AG10803 (cell line): Measurements from ENCODE around the gene ZDHHC14.

Source experiments
- DNase-seq: peaks from one replicate; pipeline ENCODE4 v3.0.0; 2010; ENCODE audit warnings: low read depth
- H3K4me3 ChIP-seq: 2 replicates; pipeline ENCODE4 v1.5.1; 2011; ENCODE audit warnings: mild to moderate bottlenecking, low read length, control low read depth
- TF ChIP-seq, protein P1 (sequence below): conservative IDR thresholded peaks from 2 replicates; pipeline ENCODE4 v1.5.1; 2011; ENCODE audit warnings: mild to moderate bottlenecking, low read length, control low read depth, inconsistent platforms

ZDHHC14 gene

DNA sequence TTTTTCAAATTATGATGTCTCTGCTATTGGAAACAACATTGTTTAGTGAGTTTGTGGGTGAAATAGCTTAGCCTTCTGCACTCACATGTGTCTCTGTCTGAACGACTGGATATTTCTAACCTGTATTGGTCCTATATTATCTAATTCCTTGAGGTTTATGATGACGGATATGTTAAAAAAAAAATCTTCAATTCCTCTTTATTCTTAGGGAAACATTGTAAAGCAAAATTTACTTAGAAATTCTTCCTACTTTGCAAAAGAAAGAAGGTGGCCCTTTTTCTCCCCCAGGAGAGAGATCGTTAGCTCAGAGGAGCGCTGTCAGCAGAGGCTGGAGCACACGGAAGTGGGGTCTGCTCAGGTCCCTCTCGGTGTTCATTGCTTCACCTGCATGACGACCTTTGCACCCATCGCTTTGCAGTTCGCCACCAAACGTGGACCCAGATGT lies 149.8 kb downstream of the ZDHHC14 start:
- H3K4me3 ChIP-seq, result no peak overlapping the region
- DNase-seq, result no peak
- TF ChIP-seq, protein P1, sequence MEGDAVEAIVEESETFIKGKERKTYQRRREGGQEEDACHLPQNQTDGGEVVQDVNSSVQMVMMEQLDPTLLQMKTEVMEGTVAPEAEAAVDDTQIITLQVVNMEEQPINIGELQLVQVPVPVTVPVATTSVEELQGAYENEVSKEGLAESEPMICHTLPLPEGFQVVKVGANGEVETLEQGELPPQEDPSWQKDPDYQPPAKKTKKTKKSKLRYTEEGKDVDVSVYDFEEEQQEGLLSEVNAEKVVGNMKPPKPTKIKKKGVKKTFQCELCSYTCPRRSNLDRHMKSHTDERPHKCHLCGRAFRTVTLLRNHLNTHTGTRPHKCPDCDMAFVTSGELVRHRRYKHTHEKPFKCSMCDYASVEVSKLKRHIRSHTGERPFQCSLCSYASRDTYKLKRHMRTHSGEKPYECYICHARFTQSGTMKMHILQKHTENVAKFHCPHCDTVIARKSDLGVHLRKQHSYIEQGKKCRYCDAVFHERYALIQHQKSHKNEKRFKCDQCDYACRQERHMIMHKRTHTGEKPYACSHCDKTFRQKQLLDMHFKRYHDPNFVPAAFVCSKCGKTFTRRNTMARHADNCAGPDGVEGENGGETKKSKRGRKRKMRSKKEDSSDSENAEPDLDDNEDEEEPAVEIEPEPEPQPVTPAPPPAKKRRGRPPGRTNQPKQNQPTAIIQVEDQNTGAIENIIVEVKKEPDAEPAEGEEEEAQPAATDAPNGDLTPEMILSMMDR, result no peak

DNA sequence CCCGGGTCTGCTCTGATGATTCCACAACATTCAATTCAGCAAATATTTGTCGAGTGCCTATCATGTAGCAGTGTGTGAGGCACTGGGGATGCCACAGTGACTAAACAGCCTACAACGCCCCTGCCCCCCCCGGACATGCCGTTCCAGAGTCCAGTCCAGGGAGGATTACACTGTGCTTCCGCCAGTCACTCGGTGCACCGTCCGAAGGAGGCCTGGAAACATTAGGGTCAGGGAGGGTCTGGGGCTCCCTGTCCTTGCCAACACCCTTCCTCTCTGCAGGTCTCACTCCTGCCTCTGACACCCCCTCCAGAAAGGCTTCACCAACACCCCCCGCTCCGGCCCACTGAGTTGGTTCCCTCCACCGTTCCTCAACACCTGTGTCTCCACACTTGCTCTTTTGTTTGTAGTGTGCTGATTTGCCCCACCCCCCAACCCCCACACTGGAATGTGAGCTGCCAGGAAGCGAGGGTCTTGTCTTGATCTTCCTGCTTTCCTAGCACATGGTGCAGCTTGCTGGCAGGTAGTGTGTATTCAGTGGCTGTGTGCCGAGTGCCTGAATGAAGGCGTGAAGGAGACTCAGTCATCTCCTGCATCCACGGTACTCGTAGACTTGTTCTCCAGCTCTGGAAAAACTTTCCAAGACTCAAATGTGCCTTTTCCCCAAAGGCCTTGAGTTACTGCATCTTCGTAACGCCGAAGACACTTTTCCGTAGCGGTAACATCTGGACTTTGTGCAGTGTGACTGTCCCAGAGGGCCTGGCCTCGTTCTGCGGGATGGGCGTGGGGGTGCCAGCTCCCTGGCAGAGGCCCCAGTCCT lies 150.4 kb downstream of the ZDHHC14 start:
- no peak for DNase-seq
- H3K4me3 ChIP-seq, result no peak overlapping the region
- TF ChIP-seq, protein P1, result no peak

DNA sequence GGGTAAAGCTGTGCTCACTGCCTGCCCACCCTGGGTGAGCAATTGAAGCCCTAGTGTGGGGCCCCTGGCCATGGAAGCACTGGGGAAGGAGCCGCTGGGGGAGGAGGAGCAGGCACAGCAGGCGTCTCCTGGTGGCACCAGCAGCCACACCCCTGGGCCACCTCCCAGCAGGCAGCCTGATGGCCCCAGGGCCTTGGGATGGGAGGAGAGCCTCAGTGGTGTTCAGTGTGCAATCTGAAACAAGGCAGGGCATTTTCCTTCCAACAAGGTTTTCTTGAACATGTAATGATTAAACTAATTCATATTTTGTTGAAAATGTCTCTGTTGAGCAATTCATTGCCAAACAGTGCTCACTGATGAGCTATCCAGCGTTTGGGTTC lies 151.0 kb downstream of the ZDHHC14 start:
- no peak overlapping the region for H3K4me3 ChIP-seq
- TF ChIP-seq, protein P1, result no peak
- no peak for DNase-seq

DNA sequence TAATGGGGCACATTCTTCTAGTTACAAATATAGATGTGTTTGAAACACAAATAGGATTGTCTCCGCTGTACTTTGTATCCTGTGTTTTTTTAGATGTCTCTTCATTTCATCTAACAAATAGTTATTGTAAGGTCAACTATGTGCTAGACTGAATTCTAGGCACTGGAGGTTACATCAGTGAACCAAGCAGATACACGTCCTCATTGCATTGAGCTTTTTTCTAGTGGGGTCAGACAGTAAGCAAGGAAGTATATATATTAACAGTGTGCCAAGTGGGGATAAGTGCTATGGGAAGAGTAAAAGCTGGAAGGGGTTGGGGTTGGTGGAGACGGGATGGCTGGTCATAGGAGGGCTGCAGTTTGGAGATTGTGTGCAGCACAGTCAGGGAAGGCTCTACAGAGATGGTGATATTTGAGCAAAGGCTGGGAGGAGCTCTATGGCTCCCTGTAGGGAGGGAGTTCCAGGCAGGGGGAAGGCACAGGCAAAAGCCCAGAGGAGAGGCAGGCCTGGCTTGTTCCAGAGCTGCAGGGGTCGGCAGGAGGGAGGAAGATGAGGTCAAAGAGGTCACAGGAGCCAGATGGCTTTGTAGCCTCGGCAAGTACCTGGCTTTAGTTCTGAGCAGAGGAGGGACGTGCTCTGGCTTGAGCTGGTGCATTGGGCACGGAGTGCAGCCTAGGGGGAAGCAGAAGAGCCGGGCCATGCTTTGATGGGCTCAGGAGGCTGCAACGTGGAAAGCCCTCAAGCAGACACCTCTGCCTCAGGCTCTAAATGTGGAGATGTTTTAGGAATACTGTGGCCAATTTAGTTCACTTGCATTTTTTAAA lies 152.3 kb downstream of the ZDHHC14 start:
- TF ChIP-seq, protein P1, result no peak
- DNase-seq, result no peak
- no peak overlapping the region for H3K4me3 ChIP-seq

DNA sequence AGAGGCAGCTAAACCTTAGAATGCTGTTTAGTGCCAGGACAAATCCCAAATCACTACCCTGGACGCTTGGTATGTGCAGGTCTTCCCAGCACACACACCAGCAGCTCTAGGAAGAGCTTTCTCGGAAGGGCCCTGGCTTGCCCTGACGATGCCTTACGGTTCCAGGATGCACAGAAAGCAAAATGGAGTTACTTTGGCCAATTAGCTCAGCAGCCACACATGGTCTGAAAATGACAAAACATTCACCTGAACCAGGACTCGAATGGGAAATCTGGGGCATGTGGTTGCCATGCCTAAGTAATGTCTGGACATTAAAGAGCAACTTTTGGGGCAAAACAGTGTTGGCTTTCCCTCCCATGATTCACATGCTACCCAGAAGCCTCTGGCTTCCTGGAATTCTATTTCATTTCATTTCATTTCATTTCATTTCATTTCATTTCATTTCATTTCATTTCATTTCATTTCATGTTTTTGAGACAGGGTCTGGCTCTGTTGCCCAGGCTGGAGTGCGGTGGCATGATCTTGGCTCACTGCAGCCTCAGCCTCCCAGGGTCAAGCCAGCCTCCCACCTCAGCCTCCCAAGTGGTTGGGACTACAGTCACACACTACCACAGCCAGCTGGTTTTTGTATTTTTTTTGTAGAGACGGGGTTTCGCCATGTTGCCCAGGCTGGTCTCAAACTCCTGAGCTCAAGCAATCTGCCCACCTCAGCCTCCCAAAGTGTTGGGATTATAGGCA lies 153.3 kb downstream of the ZDHHC14 start:
- TF ChIP-seq, protein P1, result no peak
- no peak overlapping the region for H3K4me3 ChIP-seq
- DNase-seq, result no peak

DNA sequence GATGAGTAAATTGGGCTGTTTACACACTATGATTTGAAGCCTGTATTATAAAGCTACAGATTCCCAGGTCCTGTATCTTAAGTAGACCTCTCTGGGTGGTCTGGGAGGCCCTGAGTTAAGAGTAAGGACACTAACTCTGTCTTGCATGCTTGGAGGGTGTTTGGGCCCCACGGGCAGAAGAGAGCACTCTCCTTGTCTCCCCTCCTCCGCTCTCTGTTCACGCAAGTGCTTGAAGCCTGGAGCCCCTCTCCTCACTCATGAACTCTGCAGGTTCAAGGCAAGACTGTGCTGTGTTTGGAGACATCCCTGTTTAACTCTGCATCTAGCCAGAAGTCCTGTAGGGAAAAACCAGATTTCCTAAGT lies 154.0 kb downstream of the ZDHHC14 start:
- no peak for DNase-seq
- TF ChIP-seq, protein P1, result no peak
- H3K4me3 ChIP-seq, result no peak overlapping the region
